ENCODE measurements around the gene CACNA1B. TPM values are rescaled to one million over a fixed set of nuclear protein-coding genes. Genes with fewer than 3 reads are reported as not detected.

The CACNA1B gene
- total and polyA plus RNA-seq, 8 donors = 0.15 to 0.34 (median 0.29) TPM; not detected in 1

- Histone ChIP-seq H3K27me3 (peaks cover 0 to 51% of the 10 kb centered on the region in 2 donors), H3K27ac (no peak overlapping the region), H3K4me1 (no peaks in the 10 kb centered on the region), H3K4me3 (no peak overlapping the region), H3K36me3 (no peaks in the 10 kb centered on the region), H3K9me3 (no peaks in the 10 kb centered on the region)
- intact Hi-C loops (cut with DNase I) = no loop called here
- ATAC-seq = no peak
- no peak for TF ChIP-seq CTCF (IDR thresholded peaks at IDR 0.05)
- DNase-seq = no peak
These were observed 109.9 kb downstream of the CACNA1B start for GRCh38 chr9:137987244-137988030.

DNA sequence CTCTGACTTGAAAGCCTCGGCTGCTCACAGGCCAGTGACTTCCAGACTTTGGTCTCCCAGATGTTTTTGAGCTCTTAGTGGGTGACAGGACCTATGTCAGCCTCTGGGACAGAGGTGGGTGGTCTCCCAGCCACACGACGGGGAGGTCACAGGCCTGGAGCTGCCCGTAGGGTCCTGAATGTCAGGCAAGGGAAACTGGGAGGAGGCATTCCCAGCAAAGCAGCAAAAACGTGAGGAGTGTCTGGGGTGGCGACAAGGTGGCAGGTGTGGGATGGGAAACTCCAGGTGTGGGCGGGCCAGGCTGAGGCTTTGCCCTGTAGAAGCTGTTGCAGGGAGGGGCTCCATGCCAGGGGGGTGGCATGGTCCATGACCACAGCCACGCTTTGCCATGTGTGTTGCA, 110.5 kb downstream of the CACNA1B start:
- no peak overlapping the region for H3K27ac ChIP-seq
- TF ChIP-seq CTCF (IDR thresholded peaks at IDR 0.05) = no peak
- ATAC-seq = no peak
- H3K4me1 ChIP-seq = no peaks in the 10 kb centered on the region
- peaks cover 0 to 57% of the 10 kb centered on the region in 2 donors for H3K27me3 ChIP-seq
- DNase-seq = no peak
- H3K4me3 ChIP-seq = no peak overlapping the region
- intact Hi-C loops (cut with DNase I) = no loop called here
- no peaks in the 10 kb centered on the region for H3K9me3 ChIP-seq
- no peaks in the 10 kb centered on the region for H3K36me3 ChIP-seq

- Histone ChIP-seq H3K36me3 (no peaks in the 10 kb centered on the region), H3K4me3 (no peak overlapping the region), H3K4me1 (no peaks in the 10 kb centered on the region), H3K9me3 (no peaks in the 10 kb centered on the region), H3K27ac (no peak overlapping the region), H3K27me3 (peaks cover 0 to 62% of the 10 kb centered on the region in 2 donors)
- intact Hi-C loops (cut with DNase I) = no loop called here
- ATAC-seq (no peak), DNase-seq (no peak)
- TF ChIP-seq CTCF (IDR thresholded peaks at IDR 0.05) = no peak
These were observed 111.1 kb downstream of the CACNA1B start for GRCh38 chr9:137988701-137989100.

- Histone ChIP-seq H3K27ac (no peak overlapping the region), H3K4me1 (no peaks in the 10 kb centered on the region), H3K4me3 (no peak overlapping the region), H3K27me3 (peaks cover 0 to 58% of the 10 kb centered on the region in 2 donors), H3K36me3 (no peaks in the 10 kb centered on the region), H3K9me3 (no peaks in the 10 kb centered on the region)
- intact Hi-C loops (cut with DNase I) = no loop called here
- no peak for TF ChIP-seq CTCF (IDR thresholded peaks at IDR 0.05)
- ATAC-seq = no peak
- DNase-seq = no peak
These were observed 111.6 kb downstream of the CACNA1B start for GRCh38 chr9:137989156-137989555.

DNA sequence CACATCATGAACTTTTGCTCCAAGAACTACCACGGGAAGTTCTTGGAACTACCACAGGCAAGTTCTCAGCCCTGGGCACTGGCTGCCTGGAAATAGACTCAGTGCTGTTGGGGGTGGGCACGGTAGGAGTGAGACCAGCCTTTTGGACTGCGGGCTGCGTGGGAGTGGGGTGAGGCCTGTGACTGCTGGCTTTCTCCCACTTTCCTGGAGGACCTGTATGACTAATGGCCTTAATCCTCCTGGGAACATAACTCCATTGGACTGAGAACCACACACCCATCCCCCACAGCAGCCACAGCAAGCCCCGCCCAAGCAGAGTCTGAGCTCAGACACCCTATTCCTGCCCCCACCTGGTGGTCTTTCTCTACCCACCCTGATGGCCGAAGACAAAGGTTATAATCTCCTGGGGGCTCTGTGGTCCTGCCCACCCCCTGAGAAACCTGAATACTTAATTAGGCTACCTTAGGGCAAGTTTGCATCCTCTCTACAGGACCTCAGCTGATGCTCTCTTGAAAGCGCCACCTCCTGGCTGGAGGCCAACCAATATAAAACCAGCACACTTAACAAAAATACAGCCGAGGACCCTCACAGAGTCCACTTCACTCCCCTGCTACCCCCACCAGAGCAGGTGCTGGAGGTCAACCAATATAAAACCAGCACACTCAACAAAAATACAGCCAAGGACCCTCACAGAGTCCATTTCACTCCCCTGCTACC, 112.6 kb downstream of the CACNA1B start:
- ATAC-seq (no peak), DNase-seq (no peak)
- TF ChIP-seq CTCF (IDR thresholded peaks at IDR 0.05) = no peak
- no peak overlapping the region for H3K27ac ChIP-seq
- intact Hi-C loops (cut with DNase I) = no loop called here
- H3K9me3 ChIP-seq = no peaks in the 10 kb centered on the region
- peaks cover 0 to 55% of the 10 kb centered on the region in 2 donors for H3K27me3 ChIP-seq
- no peak overlapping the region for H3K4me3 ChIP-seq
- no peaks in the 10 kb centered on the region for H3K4me1 ChIP-seq
- H3K36me3 ChIP-seq = no peaks in the 10 kb centered on the region

All from left lung (tissue), 10 donors.